NCI-H2196 (cell line): Measurements from ENCODE around the gene TCOF1.
A peak's percentile ranks its signal among the peaks of the same experiment; 100 is the strongest.

Source experiments
- DNase-seq: peaks from one replicate; lab custom pipeline; 2025; ENCODE audit not compliant: unreplicated experiment; lab: John Stamatoyannopoulos, UW

The TCOF1 gene

GRCh38 chr5:150357326-150358260 lies at the start of gene TCOF1:
Gene TCOF1 (plus strand): TSS chr5:150357697. CDS start chr5:150357747, 50 bp downstream.
- peak; percentile 99 for DNase-seq

GRCh38 chr5:150309101-150309885 lies 48.2 kb upstream of the TCOF1 start:
- DNase-seq = no peak

GRCh38 chr5:150309886-150310239 lies 47.6 kb upstream of the TCOF1 start:
- no peak for DNase-seq

- DNase-seq = no peak
Observed at GRCh38 chr5:150310246-150310645, 47.3 kb upstream of the TCOF1 start.

GRCh38 chr5:150311015-150311692 lies 46.3 kb upstream of the TCOF1 start:
- no peak for DNase-seq

- DNase-seq = no peak
Observed at GRCh38 chr5:150312518-150312917, 45.0 kb upstream of the TCOF1 start.

GRCh38 chr5:150313501-150313900 lies 44.0 kb upstream of the TCOF1 start:
- DNase-seq = no peak

GRCh38 chr5:150313921-150314716 lies 43.4 kb upstream of the TCOF1 start:
- DNase-seq = no peak

- DNase-seq = no peak
Observed at GRCh38 chr5:150315245-150315644, 42.3 kb upstream of the TCOF1 start.

GRCh38 chr5:150316320-150316719 lies 41.2 kb upstream of the TCOF1 start:
- DNase-seq = no peak

GRCh38 chr5:150317048-150318003 lies 40.2 kb upstream of the TCOF1 start:
- no peak for DNase-seq

GRCh38 chr5:150318613-150319483 lies 38.6 kb upstream of the TCOF1 start:
- no peak for DNase-seq

GRCh38 chr5:150319484-150319790 lies 38.1 kb upstream of the TCOF1 start:
- no peak for DNase-seq

GRCh38 chr5:150320044-150320613 lies 37.4 kb upstream of the TCOF1 start:
- DNase-seq = peak; percentile 70

GRCh38 chr5:150321211-150321610 lies 36.3 kb upstream of the TCOF1 start:
- no peak for DNase-seq

GRCh38 chr5:150321784-150322183 lies 35.7 kb upstream of the TCOF1 start:
- DNase-seq = no peak

- no peak for DNase-seq
Observed at GRCh38 chr5:150322202-150322601, 35.3 kb upstream of the TCOF1 start.

- no peak for DNase-seq
Observed at GRCh38 chr5:150323092-150323491, 34.4 kb upstream of the TCOF1 start.
